NB4 (cell line): ENCODE data around the gene SCAF4.

Experiments
- POLR2A ChIP-seq: IDR thresholded peaks from 2 replicates; pipeline ENCODE4 v1.6.1; 2011; ENCODE audit warnings: mild to moderate bottlenecking; ENCODE audit not compliant: insufficient read length; ENCODE audit errors: extremely low read depth
- TF ChIP-seq, protein P1 (sequence below): IDR thresholded peaks from one replicate; pipeline ENCODE4 v1.5.1; 2012; ENCODE audit warnings: low read depth, low read length
- TF ChIP-seq, protein P2 (sequence below): IDR thresholded peaks from 2 replicates; pipeline ENCODE4 v1.6.1; 2011; ENCODE audit warnings: low read depth, low read length

GRCh38 chr21:31659286-31659535 lies 72.7 kb downstream of the SCAF4 start:
- TF ChIP-seq, protein P1, sequence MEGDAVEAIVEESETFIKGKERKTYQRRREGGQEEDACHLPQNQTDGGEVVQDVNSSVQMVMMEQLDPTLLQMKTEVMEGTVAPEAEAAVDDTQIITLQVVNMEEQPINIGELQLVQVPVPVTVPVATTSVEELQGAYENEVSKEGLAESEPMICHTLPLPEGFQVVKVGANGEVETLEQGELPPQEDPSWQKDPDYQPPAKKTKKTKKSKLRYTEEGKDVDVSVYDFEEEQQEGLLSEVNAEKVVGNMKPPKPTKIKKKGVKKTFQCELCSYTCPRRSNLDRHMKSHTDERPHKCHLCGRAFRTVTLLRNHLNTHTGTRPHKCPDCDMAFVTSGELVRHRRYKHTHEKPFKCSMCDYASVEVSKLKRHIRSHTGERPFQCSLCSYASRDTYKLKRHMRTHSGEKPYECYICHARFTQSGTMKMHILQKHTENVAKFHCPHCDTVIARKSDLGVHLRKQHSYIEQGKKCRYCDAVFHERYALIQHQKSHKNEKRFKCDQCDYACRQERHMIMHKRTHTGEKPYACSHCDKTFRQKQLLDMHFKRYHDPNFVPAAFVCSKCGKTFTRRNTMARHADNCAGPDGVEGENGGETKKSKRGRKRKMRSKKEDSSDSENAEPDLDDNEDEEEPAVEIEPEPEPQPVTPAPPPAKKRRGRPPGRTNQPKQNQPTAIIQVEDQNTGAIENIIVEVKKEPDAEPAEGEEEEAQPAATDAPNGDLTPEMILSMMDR: no peak
- TF ChIP-seq POLR2A: no peak
- TF ChIP-seq, protein P2, sequence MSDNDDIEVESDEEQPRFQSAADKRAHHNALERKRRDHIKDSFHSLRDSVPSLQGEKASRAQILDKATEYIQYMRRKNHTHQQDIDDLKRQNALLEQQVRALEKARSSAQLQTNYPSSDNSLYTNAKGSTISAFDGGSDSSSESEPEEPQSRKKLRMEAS: no peak
